Omental fat pad (tissue), 4 donors: Measurements from ENCODE around the gene C1orf53. TPM values are rescaled to one million over a fixed set of nuclear protein-coding genes. Genes with fewer than 3 reads are reported as not detected.

Experiments used
- ATAC-seq: fragments of 150-250 bp; one replicate; pipeline ENCODE4 v1.9.1; 2016; ENCODE audit warnings: mild to moderate bottlenecking, moderate library complexity; ENCODE audit not compliant: low FRiP score
- DNase-seq: peaks from one replicate; pipeline ENCODE4 v3.0.0-alpha.2; 2019; ENCODE audit warnings: low spot score
- total RNA-seq, 4 donors: library from RNA; depleted of rRNA; stranded (reverse); fragments of >200 nt; gene quantifications; one replicate each; pipeline ENCODE4 v1.1.0, GENCODE V29; 2016
- TF ChIP-seq, protein P1 (sequence below), 3 donors: fragments of 450-650 bp; IDR thresholded peaks; one replicate each; pipeline ENCODE4 v1.5.1; 2016 to 2017; ENCODE audit warnings: antibody characterized with exemption in 3 of 3, mild to moderate bottlenecking in 3 of 3, moderate library complexity in 2 of 3

Gene C1orf53
- total RNA-seq, 4 donors from 2014 or later = 2.6 to 6.7 (median 2.9) TPM; not detected in 1

DNA sequence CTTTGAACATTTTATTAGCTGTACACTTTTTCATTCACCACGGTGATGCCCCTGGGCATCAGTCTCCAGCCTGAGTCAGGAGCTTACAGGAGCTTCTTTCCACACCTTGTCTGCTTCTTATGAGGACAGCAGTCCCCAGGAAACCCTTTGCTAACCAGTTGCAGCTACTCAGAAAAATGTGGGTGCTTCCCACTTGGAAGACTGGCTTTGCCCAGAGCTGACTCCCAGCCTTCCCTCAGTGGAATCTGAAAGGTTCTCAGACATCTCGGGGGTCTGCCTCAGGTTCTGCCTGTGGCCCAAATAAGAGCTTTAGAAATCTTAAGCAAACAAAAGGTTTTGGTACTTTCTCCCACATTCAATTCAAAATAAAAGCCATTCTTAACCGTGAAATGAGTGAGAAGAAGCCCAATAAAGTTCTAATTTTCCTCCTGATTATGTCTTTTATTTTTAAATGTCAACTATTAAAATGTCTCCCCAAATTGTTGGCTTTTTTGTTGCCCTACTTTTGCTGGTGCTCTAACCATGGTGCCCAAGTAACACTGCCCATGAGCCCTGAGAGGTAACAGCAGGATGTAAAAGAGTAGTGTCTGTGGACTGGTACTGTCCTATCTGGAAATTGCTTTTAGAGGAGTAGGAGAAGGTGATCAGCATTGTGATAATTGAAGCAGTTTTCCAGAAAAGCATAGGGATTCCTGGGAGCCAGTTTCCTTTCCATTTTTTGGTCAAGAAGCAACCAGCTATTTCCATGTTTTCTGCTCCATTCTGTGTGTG is 5.6 kb downstream of the C1orf53 start:
- DNase-seq (no peak), ATAC-seq (no peak)

DNA sequence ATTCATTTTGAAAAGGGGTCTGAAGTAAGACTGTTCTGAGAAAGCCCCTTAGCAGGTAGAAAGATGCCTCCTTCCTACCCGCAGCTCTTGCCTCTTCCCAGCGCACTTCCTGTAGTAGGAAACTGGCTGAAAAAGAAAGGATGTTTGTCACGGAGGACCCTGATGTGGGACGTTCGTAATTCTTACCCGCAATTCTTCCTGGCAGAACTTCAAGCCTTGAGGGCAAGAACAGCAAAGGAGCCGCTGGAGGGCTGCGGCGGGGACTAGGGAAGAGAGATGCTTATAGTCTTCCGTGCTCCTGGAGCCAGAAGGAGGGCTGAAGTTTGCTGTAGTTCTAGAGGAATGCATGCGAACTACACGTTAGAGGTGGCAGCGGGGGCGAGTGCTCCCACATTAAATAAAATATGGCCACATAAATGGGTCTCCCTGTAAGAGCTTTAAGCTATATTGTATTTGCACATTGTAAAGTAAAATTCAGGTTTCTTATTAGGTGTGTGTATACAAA is 6.3 kb downstream of the C1orf53 start:
- ATAC-seq (no peak), DNase-seq (no peak)
- TF ChIP-seq, protein P1, sequence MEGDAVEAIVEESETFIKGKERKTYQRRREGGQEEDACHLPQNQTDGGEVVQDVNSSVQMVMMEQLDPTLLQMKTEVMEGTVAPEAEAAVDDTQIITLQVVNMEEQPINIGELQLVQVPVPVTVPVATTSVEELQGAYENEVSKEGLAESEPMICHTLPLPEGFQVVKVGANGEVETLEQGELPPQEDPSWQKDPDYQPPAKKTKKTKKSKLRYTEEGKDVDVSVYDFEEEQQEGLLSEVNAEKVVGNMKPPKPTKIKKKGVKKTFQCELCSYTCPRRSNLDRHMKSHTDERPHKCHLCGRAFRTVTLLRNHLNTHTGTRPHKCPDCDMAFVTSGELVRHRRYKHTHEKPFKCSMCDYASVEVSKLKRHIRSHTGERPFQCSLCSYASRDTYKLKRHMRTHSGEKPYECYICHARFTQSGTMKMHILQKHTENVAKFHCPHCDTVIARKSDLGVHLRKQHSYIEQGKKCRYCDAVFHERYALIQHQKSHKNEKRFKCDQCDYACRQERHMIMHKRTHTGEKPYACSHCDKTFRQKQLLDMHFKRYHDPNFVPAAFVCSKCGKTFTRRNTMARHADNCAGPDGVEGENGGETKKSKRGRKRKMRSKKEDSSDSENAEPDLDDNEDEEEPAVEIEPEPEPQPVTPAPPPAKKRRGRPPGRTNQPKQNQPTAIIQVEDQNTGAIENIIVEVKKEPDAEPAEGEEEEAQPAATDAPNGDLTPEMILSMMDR (IDR thresholded peaks at IDR 0.05) = no peak

More for the DNA sequence above, 5.6 kb downstream of the C1orf53 start:
- TF ChIP-seq, protein P1 (IDR thresholded peaks at IDR 0.05) = no peak

DNA sequence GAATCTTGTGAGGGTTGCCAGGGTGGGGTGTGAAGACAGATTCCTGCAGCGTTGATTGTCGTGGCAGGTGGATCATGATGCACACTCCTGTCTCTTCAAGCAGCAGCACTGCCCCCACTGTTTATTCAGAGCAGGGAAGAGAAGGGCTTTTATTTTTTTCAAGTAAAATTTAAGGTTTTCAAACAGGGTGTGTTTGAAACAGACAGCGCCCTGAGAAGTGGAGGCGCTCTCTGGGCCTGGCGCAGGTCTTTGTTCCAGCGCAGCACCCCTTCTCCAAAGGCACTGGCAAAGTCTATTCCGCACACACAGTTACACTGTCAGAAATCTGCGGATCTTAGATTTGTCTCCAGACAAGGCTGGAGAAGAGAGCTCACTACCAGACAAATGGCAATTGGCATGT is 7.0 kb downstream of the C1orf53 start:
- no peak for DNase-seq
- TF ChIP-seq, protein P1 (IDR thresholded peaks at IDR 0.05) = no peak
- ATAC-seq = no peak

DNA sequence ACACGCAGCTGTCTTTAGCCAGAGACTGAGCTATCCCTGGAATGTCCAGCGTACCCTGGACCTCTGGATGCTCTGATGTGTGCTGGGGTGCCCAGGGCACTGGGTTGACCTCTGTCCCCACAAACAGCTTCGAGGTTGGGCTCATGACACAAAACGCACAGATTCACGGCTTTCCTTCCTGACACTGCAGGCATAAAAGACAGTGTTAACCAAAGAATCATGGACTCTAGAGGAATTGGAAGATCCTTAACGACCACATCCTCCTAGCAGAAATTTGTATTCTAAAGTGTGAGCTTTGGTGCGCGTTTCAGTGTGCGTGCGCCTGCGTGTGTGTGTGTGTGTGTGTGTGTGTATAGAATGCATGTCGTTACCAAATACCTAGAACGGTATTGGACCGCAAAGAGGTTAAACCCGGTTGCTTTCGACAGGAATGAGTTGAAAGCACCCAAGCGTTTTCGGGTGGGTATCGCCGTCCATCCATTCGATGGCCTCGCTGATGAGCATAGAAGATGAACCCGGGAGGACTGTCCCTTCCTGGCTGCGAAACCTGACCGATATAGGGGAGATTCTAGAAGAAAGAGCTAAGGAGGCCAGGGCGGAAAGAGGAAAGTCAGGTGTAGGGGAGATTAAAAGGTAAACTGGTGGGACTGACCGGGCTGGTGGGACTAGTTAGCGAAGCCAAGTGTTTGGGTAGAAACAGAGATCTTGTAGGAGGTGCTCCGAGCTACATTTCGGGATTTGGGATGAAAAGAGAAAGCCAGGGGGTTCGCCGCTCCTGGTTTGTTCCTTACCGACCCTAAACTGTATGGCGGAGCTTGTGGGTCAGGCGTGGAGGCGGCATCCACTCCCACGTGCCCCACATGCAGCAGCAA is 7.9 kb downstream of the C1orf53 start:
- TF ChIP-seq, protein P1 (IDR thresholded peaks at IDR 0.05) = no peak
- DNase-seq (no peak), ATAC-seq (no peak)

DNA sequence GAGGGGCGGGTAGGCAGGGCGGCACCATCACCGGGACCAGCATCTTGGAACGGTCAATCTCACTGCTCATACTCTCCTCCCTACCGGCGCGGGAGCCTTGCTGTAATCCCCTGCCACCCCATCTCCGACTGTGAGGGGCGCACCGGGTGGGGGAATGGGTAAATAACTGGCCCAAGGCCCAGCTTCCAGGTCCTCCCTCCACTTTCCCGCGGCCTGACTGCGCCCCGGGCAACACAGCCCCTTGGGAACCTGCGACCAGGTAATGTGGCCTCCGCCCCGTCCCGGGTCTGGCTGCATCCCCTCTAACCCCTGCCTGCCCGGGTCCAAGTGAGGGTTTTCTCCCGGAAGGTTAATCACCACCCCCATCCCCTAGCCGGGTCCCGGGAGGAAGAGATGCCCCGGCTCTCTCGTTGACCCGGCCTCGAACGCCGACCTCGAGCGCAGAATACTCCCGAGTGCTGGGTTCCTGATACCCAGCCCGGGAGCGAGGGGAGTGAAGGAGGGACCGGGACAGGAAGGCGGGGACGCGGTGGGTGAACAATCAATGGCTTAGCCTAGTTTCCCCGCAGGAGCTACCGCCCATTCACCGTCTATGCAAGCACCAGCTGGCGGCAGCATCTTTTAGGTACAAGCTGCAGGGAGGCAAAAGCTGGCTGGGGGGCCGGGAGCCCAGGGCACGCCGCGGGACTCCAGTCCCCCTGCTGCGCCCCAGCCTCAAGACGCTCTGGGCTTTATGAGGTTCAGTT is 8.9 kb downstream of the C1orf53 start:
- DNase-seq (no peak), ATAC-seq (peak; percentile 34)
- TF ChIP-seq, protein P1 (IDR thresholded peaks at IDR 0.05) = no peak

DNA sequence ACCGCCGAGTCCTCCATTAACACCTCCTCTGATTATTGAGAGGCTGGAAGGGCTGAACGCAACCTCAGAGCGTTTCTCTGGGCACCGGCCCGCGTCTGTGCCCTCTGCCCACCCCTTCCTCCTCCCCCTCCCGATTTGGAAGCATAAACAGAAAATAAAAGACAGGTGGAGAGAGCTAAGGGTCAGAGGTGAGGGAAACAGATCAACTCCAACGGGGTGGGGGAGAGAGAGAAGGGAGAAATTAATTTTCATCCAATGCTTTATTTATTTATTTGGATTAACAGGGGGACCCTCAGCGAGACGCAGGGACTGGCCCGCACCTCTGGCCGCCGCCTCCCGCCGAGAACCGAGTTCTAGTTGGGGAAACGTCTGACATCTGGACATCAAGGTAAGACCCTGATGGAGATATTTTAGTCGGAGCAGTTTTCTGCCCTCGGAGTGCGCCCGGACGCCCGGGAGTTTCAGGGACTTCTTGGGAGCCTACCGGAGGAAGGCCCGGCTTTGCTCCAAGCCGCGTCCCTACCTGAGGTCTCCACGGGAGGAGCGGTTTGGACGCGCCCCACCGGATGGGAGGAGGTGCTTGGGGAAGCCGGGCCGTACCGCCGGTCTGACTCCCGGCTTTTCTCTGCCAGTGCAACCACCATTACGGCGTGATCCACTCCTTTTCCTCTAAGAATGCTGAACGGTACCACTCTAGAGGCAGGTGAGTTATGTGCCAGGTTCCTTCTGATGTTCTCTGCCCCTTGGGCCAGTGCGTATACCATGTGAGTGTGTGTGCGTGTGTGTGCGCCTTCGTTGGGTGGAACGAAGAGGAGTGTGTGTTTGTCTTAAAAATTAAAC is 9.6 kb downstream of the C1orf53 start:
- TF ChIP-seq, protein P1 (IDR thresholded peaks at IDR 0.05) = no peak
- ATAC-seq = no peak
- DNase-seq = no peak
